Stimulated activated CD8-positive, alpha-beta memory T cell treated with anti-CD3 and anti-CD28 coated beads, Interleukin-4, amount 100 ng/mL, for 1 hour (primary cell): ENCODE data around the gene CA10.

ENCODE experiments used
- DNase-seq, 2 donors: peaks; one replicate each; pipeline ENCODE4 v3.0.0-alpha.2; 2020; ENCODE audit warnings: low read depth in 2 of 2, low spot score in 1 of 2

CA10 gene

GRCh38 chr17:51687887-51688286, 470.6 kb downstream of the CA10 start:
- DNase-seq: no peak

DNA sequence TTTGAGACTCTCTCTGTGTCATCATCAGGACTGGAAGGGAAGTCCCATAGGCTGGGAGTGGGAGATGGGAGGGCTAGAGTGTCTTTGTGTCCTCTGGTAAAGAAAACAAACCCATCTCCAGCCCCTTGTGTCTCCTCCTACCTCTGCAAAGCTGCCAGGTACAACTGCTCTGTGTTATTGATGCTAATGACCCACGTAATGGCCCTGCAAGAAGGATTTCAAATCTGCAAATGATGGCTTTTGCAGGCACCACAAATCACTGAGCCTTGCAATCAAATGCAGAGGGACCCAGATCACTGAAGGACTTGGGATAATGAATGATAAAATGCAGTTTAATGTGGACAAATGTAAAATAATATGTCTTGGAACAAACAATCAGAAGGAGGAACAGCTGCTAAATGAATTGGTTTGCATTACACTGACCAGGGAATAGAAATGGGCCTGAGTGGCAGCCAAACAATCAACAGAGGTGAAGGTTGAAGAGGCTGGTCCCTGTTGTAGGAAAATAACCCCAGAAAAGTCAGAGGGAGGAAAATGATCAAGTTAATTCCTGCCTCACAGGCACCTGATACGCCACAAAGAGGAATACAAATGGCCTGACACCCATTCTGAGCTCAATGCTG, 473.1 kb downstream of the CA10 start:
- DNase-seq: no peak

GRCh38 chr17:51684214-51684613, 474.3 kb downstream of the CA10 start:
- no peak for DNase-seq

- DNase-seq: no peak
Observed at GRCh38 chr17:51683291-51683690, 475.2 kb downstream of the CA10 start.

DNA sequence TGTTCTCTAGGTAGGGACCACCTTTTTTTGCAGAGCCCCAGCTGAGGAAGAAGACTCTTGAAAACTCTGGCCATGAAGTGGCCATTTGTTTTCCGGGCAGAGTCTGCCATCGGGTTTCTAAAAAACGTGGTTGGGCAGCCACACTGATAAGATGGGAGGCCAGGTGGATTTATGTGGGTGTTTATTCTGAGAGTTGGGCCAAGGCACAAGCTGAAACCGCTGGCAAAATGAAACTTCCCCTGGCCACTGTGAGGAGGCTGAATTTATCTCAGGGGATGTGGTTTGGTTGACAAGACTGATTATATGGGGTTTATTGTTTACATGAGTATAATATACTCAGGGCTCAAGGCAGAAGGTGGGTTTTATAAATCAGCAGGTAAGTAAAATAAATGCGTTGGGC, 476.4 kb downstream of the CA10 start:
- DNase-seq: no peak

DNA sequence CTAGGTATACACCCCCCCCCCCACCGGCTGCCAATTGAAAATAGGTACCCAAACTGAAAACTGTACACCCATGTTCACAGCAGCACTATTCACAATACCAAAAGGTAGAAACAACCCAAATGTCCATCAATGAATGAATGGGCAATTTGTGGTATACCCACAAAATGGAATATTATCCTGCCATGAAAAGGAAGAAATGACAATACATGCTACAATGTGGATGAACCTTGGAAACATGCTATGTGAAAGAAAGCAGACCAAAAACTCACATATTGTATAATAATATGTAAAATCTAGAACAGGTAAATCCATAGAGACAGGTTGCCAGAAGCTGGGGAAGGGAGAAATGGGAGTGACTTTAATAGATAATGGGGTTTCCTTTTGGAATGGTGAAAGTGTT, 480.6 kb downstream of the CA10 start:
- no peak for DNase-seq

DNA sequence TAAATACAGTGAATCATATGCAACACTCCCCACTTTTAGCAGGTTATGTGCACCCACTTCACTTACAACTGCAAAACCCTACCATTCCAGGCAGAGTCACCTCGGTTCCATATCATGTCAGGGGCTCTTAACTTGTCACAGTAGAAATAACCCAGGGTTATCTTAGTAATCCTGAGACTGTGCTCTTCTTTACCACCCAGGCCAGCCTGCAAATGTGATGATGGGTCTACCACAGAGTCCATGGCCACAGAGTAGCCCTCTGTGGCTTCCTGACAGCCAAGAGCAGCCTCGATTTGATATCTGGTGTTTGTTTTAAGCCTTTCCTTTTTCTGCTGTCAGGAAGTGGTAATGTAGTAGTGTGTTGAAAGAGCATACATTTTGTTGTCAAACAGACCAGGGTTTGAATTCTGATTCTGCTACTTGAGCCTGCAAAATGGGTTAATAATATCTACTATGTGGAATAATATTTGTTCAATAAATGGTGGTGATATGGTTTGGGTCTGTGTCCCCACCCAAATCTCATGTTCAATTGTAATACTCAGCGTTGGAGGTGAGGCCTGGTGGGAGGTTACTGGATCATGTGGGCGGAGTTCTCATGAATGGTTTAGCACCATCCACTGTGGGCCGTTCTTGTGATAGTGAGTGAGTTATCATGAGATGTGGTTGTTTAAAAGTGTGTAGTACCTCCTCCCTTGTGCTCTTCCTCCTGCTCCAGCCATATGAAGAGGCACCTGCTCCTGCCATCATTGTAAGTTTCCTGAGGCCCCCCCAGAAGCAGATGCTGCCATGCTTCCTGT, 481.6 kb downstream of the CA10 start:
- DNase-seq: no peak

DNA sequence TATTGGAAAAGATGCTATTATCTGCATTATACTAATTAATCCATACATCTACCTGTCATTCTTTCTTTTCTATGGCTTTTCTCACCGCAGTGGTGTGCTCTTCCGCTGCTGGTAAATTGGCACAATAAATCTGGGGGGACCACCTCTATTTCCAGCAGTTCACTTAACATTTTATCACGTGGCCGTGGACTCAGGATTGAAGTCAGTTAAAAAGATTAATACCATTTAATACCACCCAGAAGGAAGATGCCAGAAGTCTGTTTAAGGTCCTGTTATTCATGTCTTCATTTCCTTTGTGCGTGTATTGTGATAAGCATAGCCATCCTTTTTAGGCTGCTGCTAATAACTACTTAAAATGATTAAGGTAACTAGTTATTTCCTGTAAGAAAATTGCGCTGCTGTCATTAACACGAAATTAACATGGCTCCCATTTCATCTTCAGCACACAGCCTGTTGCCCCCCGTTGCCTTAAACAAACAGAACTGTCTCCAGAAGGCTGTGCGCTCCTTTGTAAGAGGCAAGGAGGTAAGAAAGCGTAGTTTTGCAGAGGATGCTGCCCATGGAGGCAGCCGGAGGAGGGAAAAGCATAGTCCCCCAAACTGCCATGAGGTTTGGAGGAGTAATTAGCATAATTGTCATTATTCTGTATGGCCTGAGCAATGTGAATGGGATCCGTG, 483.8 kb downstream of the CA10 start:
- DNase-seq: no peak

DNA sequence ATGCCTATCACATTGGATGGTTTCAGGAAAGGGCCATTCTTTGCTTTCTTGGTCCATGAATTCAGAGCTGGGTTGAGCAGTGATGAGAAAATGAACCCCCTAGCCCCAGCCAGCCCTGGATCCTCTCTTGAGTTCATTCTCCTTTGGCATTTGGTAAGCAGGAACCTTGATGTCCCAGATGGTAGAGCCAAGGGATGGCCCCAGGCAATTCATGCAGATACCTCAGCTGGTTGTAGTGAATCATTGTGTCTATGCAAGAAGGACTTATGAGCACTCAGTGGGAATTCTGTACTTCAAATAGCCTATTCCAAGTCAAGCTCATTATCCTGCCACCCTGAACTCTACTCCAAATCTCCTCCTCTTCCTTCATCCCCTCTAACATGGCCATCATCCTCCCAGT, 485.4 kb downstream of the CA10 start:
- no peak for DNase-seq

DNA sequence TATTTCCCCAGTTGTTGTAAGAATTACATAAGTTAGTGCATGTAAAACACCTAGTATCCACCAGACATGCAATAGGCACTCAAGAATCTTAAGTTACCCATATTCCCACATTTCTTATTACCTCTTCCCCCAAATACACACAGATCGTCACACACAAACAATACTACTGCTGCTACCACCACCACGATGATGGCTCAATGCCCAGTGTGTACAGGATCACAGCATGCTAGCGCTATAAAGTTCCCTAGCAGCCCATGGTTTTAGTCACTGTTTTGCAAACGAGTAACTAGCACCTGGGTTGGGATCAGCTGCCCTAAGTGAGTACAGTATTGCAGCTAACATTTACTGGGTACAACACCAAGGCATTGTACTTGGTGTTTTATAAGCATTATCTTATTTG, 486.4 kb downstream of the CA10 start:
- no peak for DNase-seq

DNA sequence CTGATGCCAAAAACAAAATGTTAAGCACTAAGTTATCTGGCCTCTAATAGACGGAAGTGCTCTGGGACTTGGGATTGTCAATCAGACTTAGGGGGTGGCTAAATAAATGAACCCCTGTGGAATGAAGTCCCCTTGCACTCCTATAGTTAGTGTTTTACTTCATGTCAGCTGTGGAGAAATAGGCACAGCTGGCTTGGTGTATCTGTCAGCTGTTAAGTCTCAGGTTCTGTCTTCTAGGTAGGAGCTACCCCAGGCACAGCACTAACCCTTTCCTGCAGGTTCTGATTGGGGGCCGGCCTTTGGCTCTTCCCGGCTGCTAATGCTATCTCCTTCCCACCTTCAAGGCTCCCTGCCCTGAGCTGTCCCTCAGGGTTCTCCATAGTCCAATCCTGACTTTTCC, 487.6 kb downstream of the CA10 start:
- no peak for DNase-seq

- DNase-seq: no peak
Observed at GRCh38 chr17:51668963-51669246, 489.6 kb downstream of the CA10 start.

DNA sequence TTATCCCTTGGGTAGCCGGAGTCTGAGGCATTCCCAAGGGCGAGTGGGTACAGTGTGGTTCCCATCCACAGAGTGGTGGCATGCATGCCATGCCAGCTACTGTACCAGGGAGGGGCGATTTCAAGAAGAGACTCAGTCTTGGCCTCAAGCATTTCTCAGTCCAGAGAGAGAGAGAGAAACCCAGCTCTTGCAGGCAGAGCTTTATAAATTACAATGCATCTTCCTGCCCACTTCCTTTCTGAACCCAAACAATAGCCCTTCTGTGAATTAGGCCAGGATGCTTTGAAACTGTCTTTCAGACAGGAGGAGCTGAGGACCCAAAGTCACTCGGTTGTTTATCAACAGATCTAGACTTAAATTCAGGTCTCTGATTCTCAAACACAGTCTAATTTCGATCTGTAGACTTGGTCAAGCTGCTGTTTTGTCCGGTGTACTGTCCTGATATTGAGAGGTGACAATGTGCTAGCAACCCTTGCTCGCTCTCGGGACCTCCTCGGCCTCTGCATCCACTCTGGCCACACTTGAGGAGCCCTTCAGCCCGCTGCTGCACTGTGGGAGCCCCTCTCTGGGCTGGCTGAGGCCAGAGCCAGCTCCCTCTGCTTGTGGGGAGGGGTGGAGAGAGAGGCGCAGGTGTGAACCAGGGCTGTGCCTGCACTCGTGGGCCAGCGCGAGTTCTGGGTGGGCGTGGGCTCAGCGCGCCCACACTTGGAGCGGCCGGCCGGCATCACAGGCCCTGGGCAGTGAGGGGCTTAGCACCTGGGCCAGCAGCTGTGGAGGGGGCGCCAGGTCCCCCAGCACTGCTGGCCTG, 490.2 kb downstream of the CA10 start:
- no peak for DNase-seq

DNA sequence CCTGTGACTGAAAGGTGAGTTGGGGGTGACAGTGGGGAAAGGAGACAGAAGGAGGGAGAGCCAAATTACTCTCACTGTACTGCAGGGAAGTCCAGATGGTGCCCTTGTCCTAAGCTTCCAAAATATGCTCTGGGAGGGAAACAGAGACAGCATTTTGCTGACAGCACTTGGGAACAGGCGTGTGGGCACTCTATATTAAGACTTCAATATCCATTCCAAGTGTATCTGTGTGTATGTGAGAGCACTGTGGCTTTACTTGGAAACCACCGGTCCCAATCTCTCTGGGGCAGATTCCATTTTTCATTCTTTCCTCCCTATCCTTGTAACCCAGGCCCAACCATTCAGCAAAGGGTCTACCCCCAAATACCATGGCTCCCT, 490.8 kb downstream of the CA10 start:
- DNase-seq: no peak

GRCh38 chr17:51666971-51667705, 491.4 kb downstream of the CA10 start:
- DNase-seq: no peak

- DNase-seq: no peak
Observed at GRCh38 chr17:51662204-51663056, 496.1 kb downstream of the CA10 start.

GRCh38 chr17:51661403-51661802, 497.1 kb downstream of the CA10 start:
- DNase-seq: no peak

DNA sequence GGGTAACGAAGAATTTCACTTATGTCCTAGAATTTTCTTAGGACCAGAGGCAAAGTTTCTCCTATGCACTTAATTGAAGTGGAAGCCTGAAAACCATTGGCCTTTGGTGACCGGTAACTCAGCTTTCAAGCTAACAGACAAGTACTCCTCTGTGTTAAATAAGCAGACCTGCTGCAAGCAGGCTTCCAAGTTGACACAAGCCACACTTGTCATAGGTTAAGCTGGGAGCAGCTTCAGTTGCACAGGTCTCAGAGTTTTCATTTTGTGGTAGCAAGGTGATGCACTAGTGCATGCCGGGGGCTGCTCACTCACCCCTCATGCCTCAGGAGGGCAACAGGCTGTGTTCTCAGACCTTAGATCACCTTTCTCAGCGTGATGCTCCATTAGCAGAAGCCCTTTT, 498.2 kb downstream of the CA10 start:
- no peak for DNase-seq

DNA sequence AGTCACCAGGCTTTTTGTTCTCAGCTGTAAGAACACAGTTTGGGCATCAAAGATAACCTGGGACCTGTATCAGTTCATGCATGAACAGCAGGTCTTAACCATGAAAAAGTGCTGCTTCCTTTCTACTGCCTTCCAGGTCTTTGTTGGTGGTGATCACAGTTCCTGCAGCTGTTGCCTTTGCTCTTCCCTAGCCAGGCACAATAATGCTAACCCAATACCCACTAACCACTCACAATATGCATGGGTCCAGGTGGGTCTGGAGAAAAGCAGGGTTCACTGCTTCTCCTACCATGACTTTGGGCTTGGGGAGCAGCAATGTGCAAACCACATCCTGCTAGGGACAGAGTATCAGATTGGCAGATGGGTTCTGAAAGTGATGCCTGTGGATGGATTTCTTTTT, 501.3 kb downstream of the CA10 start:
- no peak for DNase-seq

GRCh38 chr17:51653878-51654277, 504.6 kb downstream of the CA10 start:
- DNase-seq: no peak
